ENCODE measurements around the gene DNAAF8.

DNA sequence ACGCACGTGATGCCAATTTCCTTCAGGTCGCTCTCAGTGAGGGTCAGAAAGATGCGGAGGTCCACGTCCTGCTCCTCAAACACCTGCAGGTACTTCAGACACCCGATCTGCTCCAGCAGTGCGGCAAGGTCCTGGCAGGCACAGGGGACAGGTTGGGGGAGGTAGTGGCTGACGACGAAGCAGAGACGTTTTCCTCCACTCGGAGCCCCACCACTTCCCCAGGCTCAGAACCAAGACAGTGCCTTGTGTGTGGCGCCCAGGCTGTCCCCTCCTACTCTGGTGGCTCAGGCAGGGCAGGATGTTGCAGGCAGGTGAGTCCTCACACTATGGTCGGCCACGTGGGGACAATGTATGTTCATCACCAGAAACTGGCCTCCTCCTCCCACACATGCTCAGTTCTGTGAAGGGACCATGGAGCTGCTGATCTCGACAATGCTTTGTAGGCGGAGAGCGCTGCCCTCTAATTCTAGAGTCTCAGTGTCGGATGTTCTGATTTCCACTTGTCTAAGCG is 35.2 kb upstream of the DNAAF8 start:
- TF ChIP-seq, protein P1, sequence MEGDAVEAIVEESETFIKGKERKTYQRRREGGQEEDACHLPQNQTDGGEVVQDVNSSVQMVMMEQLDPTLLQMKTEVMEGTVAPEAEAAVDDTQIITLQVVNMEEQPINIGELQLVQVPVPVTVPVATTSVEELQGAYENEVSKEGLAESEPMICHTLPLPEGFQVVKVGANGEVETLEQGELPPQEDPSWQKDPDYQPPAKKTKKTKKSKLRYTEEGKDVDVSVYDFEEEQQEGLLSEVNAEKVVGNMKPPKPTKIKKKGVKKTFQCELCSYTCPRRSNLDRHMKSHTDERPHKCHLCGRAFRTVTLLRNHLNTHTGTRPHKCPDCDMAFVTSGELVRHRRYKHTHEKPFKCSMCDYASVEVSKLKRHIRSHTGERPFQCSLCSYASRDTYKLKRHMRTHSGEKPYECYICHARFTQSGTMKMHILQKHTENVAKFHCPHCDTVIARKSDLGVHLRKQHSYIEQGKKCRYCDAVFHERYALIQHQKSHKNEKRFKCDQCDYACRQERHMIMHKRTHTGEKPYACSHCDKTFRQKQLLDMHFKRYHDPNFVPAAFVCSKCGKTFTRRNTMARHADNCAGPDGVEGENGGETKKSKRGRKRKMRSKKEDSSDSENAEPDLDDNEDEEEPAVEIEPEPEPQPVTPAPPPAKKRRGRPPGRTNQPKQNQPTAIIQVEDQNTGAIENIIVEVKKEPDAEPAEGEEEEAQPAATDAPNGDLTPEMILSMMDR (IDR thresholded peaks at IDR 0.05; ENCODE audit: low read depth, low read length, poor library complexity, severe bottlenecking), result no peak
- TF ChIP-seq EZH2phosphoT487 (IDR thresholded peaks at IDR 0.05; ENCODE audit: borderline replicate concordance, low read length), result no peak

Measured in DOHH2 (cell line).